ENCODE results near the gene MYBPC2. TPM values are rescaled to one million over a fixed set of nuclear protein-coding genes. Genes with fewer than 3 reads are reported as not detected.

Gene MYBPC2
- total RNA-seq, 1 donor = not detected

DNA sequence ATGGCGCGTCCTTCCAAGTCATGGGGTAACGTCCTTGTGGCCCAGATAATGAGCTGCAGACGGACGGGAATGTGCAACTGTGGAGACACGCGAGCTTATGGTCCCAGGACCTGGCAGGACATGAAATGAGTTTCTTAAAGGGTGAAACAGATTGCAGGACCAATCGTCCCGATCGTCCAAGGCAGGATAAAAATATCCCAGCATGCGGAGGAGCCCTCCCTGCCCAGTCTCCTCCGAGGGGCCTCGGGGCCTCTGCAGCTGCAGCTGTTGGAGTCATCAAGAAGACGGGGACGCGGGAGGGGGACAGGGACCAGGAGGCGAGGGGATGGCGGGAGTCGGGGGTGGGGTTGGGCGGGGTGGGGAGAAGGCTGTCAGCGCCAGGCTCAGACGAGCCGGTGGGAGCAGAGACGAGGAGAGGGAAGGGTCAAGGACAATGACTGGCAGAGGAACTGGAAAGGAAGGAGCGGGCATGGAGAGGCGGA, 58.3 kb downstream of the MYBPC2 start:
- Histone ChIP-seq H3K4me1 (ENCODE audit: insufficient read depth, low read length) (no peaks in the 10 kb centered on the region), H3K36me3 (ENCODE audit: insufficient read depth, low read length) (no peaks in the 10 kb centered on the region), H3K4me2 (ENCODE audit: insufficient read depth, low read length) (no peak overlapping the region), H4K20me1 (ENCODE audit: insufficient read depth, low read length) (peaks cover 9% of the 10 kb centered on the region), H3K27me3 (ENCODE audit: insufficient read depth, low read length) (peaks cover 26% of the 10 kb centered on the region), H3K79me2 (ENCODE audit: insufficient read depth, low read length) (no peaks in the 10 kb centered on the region), H3K9me3 (ENCODE audit: low read depth, low read length) (no peaks in the 10 kb centered on the region), H3K4me3 (ENCODE audit: insufficient read depth, low read length) (no peak overlapping the region), H2AFZ (ENCODE audit: low read length) (no peak overlapping the region), H3K27ac (ENCODE audit: low read depth, low read length) (no peak overlapping the region)
- TF ChIP-seq, protein P1, sequence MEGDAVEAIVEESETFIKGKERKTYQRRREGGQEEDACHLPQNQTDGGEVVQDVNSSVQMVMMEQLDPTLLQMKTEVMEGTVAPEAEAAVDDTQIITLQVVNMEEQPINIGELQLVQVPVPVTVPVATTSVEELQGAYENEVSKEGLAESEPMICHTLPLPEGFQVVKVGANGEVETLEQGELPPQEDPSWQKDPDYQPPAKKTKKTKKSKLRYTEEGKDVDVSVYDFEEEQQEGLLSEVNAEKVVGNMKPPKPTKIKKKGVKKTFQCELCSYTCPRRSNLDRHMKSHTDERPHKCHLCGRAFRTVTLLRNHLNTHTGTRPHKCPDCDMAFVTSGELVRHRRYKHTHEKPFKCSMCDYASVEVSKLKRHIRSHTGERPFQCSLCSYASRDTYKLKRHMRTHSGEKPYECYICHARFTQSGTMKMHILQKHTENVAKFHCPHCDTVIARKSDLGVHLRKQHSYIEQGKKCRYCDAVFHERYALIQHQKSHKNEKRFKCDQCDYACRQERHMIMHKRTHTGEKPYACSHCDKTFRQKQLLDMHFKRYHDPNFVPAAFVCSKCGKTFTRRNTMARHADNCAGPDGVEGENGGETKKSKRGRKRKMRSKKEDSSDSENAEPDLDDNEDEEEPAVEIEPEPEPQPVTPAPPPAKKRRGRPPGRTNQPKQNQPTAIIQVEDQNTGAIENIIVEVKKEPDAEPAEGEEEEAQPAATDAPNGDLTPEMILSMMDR (IDR thresholded peaks at IDR 0.05; ENCODE audit: extremely low read depth, low read depth, low read length) = no peak
- no peak for DNase-seq (ENCODE audit: insufficient read length, low spot score, missing footprints)

DNA sequence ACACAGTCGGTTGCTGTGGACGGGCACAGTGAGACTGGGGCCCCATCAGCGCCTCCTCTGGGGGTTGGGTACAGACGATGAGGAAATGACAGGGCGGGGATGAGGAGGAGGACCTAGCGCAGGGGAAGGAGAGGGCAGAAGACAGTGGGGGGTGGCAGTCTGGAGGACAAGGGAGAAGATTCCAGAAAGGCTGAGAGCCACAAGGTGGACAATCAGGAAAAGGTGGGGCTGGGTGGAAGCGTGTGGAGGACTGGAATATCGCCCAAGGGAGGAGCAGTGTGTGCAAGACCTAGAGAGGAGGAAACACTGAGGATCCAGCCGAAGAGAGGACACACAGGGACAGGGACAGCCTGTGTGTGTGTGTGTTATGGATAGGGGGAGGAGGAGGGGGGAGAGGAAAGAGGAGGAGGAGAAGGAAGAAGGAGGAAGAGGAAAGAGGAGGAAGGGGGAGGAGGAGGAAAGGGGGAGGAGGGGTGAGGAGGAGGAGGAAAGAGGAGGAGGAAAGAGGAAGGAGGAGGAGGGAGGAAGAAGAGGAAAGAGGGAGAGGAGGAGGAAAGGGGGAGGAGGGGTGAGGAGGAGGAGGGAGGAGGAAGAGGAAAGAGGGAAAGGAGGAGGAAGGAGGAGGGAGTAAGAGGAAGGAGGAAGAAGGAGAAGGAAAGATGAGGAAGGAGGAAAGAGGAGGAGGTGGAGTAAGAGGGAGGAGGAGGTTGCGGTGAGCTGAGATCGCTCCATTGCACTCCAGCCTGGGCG, 59.8 kb downstream of the MYBPC2 start:
- no peaks in the 10 kb centered on the region for H3K9me3 ChIP-seq (ENCODE audit: low read depth, low read length)
- H3K4me1 ChIP-seq (ENCODE audit: insufficient read depth, low read length) = no peaks in the 10 kb centered on the region
- no peak overlapping the region for H2AFZ ChIP-seq (ENCODE audit: low read length)
- H3K4me3 ChIP-seq (ENCODE audit: insufficient read depth, low read length) = no peak overlapping the region
- TF ChIP-seq, protein P1 (IDR thresholded peaks at IDR 0.05; ENCODE audit: extremely low read depth, low read depth, low read length) = no peak
- H3K4me2 ChIP-seq (ENCODE audit: insufficient read depth, low read length) = no peak overlapping the region
- DNase-seq (ENCODE audit: insufficient read length, low spot score, missing footprints) = no peak
- H3K79me2 ChIP-seq (ENCODE audit: insufficient read depth, low read length) = no peaks in the 10 kb centered on the region
- peaks cover 2% of the 10 kb centered on the region for H4K20me1 ChIP-seq (ENCODE audit: insufficient read depth, low read length)
- H3K27me3 ChIP-seq (ENCODE audit: insufficient read depth, low read length) = peaks cover 17% of the 10 kb centered on the region
- no peaks in the 10 kb centered on the region for H3K36me3 ChIP-seq (ENCODE audit: insufficient read depth, low read length)
- no peak overlapping the region for H3K27ac ChIP-seq (ENCODE audit: low read depth, low read length)

DNA sequence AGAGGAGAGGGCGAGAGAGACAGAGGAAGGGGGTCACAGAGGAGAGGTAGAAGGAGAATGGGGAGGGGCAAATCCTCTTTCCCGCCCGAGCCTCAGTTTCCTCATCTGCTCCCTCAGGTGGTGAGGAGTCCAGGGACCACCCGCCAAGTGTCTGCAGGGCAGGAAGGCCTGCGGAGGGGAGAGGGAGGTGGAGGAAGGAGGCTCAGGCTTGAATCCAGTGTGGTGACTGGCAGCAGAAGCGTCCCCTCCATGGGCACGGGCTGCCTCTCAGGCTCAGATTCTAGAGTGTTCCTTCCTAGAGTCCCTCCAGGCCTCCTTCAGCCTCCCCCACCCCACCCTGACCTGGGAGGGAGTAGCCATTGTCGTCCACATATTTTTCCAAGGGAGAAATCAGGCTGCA, 60.5 kb downstream of the MYBPC2 start:
- no peaks in the 10 kb centered on the region for H3K9me3 ChIP-seq (ENCODE audit: low read depth, low read length)
- H3K4me3 ChIP-seq (ENCODE audit: insufficient read depth, low read length) = no peak overlapping the region
- no peaks in the 10 kb centered on the region for H4K20me1 ChIP-seq (ENCODE audit: insufficient read depth, low read length)
- no peaks in the 10 kb centered on the region for H3K36me3 ChIP-seq (ENCODE audit: insufficient read depth, low read length)
- H2AFZ ChIP-seq (ENCODE audit: low read length) = no peak overlapping the region
- no peaks in the 10 kb centered on the region for H3K4me1 ChIP-seq (ENCODE audit: insufficient read depth, low read length)
- H3K4me2 ChIP-seq (ENCODE audit: insufficient read depth, low read length) = no peak overlapping the region
- no peaks in the 10 kb centered on the region for H3K79me2 ChIP-seq (ENCODE audit: insufficient read depth, low read length)
- DNase-seq (ENCODE audit: insufficient read length, low spot score, missing footprints) = no peak
- peaks cover 15% of the 10 kb centered on the region for H3K27me3 ChIP-seq (ENCODE audit: insufficient read depth, low read length)
- H3K27ac ChIP-seq (ENCODE audit: low read depth, low read length) = no peak overlapping the region
- TF ChIP-seq, protein P1 (IDR thresholded peaks at IDR 0.05; ENCODE audit: extremely low read depth, low read depth, low read length) = no peak

DNA sequence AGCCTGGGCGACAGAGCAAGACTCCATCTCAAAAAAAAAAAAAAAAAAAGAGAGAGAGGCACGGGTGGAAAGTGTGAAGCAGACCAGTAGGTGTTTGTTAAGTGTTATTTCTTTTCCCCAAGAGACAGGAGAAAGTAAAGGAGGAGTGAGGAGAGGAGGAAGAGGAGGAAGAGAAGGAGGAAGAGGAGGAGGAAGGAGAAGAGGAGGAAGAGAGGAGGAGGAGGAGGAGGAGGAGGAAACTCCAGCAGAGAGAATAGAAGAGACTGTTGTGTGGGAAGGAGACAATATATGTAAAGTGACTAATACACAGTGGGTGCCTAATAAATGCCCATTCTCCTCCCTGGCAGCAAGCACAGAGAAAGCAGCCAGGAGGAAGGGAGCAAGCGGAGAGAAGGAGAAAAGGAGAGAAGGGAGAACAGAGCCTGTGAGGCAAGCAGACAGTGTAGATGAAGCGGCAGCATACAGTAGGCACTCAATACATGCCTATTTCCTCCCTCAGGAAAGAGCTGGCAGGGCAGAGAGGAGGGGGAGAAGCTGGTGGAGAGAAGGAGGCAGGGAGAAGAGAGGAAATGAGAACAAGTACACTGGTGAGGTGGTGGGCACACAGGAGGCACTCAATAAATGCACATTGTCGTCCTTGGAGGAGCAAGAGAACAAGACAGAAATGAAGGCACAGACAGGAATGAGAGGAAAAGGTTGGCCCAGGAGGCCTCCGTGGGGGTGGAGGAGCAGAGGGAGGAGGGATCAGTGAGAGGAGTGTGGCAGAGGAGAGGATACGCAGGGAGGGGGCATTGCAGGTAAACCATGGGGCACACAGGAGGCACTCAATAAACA, 61.7 kb downstream of the MYBPC2 start:
- TF ChIP-seq, protein P1 (IDR thresholded peaks at IDR 0.05; ENCODE audit: extremely low read depth, low read depth, low read length) = no peak
- H3K27me3 ChIP-seq (ENCODE audit: insufficient read depth, low read length) = peaks cover 19% of the 10 kb centered on the region
- H3K9me3 ChIP-seq (ENCODE audit: low read depth, low read length) = no peaks in the 10 kb centered on the region
- no peak overlapping the region for H2AFZ ChIP-seq (ENCODE audit: low read length)
- H3K4me2 ChIP-seq (ENCODE audit: insufficient read depth, low read length) = no peak overlapping the region
- no peak for DNase-seq (ENCODE audit: insufficient read length, low spot score, missing footprints)
- H3K4me1 ChIP-seq (ENCODE audit: insufficient read depth, low read length) = no peaks in the 10 kb centered on the region
- no peak overlapping the region for H3K4me3 ChIP-seq (ENCODE audit: insufficient read depth, low read length)
- no peak overlapping the region for H3K27ac ChIP-seq (ENCODE audit: low read depth, low read length)
- H3K36me3 ChIP-seq (ENCODE audit: insufficient read depth, low read length) = no peaks in the 10 kb centered on the region
- no peaks in the 10 kb centered on the region for H3K79me2 ChIP-seq (ENCODE audit: insufficient read depth, low read length)
- H4K20me1 ChIP-seq (ENCODE audit: insufficient read depth, low read length) = no peaks in the 10 kb centered on the region

All from osteoblast (primary cell).